ENCODE data around the gene DHRS12.
A peak's percentile ranks its signal among the peaks of the same experiment; 100 is the strongest.
"Not testable (repeated sequence)": the region's sequence is repeated elsewhere in the genome, so short reads cannot be mapped to it uniquely, and the experiment has no call there.

The DHRS12 gene

GRCh38 chr13:51826606-51827005, 22.6 kb upstream of the DHRS12 start:
- DNase-seq, result no peak

GRCh38 chr13:51825681-51826254, 21.8 kb upstream of the DHRS12 start:
- no peak for DNase-seq

- no peak for DNase-seq
Observed at GRCh38 chr13:51825165-51825592, 21.2 kb upstream of the DHRS12 start.

- not testable (repeated sequence) for DNase-seq
Observed at GRCh38 chr13:51824712-51825111, 20.7 kb upstream of the DHRS12 start.

- no peak for DNase-seq
Observed at GRCh38 chr13:51823863-51824262, 19.9 kb upstream of the DHRS12 start.

- DNase-seq, result no peak
Observed at GRCh38 chr13:51823359-51823758, 19.4 kb upstream of the DHRS12 start.

GRCh38 chr13:51822106-51822815, 18.3 kb upstream of the DHRS12 start:
- no peak for DNase-seq

- DNase-seq, result no peak
Observed at GRCh38 chr13:51821606-51822005, 17.6 kb upstream of the DHRS12 start.

- DNase-seq, result no peak
Observed at GRCh38 chr13:51820016-51820597, 16.1 kb upstream of the DHRS12 start.

- no peak for DNase-seq
Observed at GRCh38 chr13:51819544-51819943, 15.6 kb upstream of the DHRS12 start.

- DNase-seq, result no peak
Observed at GRCh38 chr13:51818781-51819511, 15.0 kb upstream of the DHRS12 start.

- DNase-seq, result no peak
Observed at GRCh38 chr13:51818276-51818675, 14.3 kb upstream of the DHRS12 start.

GRCh38 chr13:51817717-51818116, 13.8 kb upstream of the DHRS12 start:
- no peak for DNase-seq

GRCh38 chr13:51816604-51817249, 12.8 kb upstream of the DHRS12 start:
- no peak for DNase-seq

GRCh38 chr13:51815848-51816247, 11.9 kb upstream of the DHRS12 start:
- DNase-seq, result no peak

GRCh38 chr13:51814825-51815650, 11.1 kb upstream of the DHRS12 start:
- DNase-seq, result peak; percentile 65

- DNase-seq, result no peak
Observed at GRCh38 chr13:51814071-51814470, 10.1 kb upstream of the DHRS12 start.

GRCh38 chr13:51811920-51812451, 8.0 kb upstream of the DHRS12 start:
- DNase-seq, result peak; percentile 7

GRCh38 chr13:51811046-51811445, 7.1 kb upstream of the DHRS12 start:
- no peak for DNase-seq

- DNase-seq, result no peak
Observed at GRCh38 chr13:51808811-51809210, 4.8 kb upstream of the DHRS12 start.

GRCh38 chr13:51807041-51807440, 3.1 kb upstream of the DHRS12 start:
- no peak for DNase-seq

GRCh38 chr13:51806566-51806965, 2.6 kb upstream of the DHRS12 start:
- DNase-seq, result no peak

Data from kidney glomerular epithelial cell (primary cell).